KOPT-K1 (cell line): Measurements from ENCODE around the gene TNFAIP1.

ENCODE experiments used
- H3K27ac ChIP-seq: fragments of 200-600 bp; sonication (generic); 2 replicates; pipeline ENCODE4 v1.5.1; 2016; ENCODE audit warnings: antibody characterized with exemption, mild to moderate bottlenecking, low read depth, low read length; ENCODE audit not compliant: poor library complexity, severe bottlenecking
- H3K36me3 ChIP-seq: fragments of 200-600 bp; sonication (generic); 2 replicates; pipeline ENCODE4 v1.5.1; 2017; ENCODE audit warnings: antibody characterized with exemption, mild to moderate bottlenecking, low read length, moderate library complexity; ENCODE audit not compliant: insufficient read depth
- H3K9me3 ChIP-seq: fragments of 200-600 bp; sonication (generic); 2 replicates; pipeline ENCODE4 v1.5.1; 2017; ENCODE audit warnings: antibody characterized with exemption, low read length, mild to moderate bottlenecking; ENCODE audit not compliant: insufficient read depth, poor library complexity, severe bottlenecking

TNFAIP1 gene

GRCh38 chr17:28318759-28319597, 16.6 kb upstream of the TNFAIP1 start, which contains the start of gene TMEM97:
TMEM97 (plus strand) TSS chr17:28319200; CDS start chr17:28319240, 40 bp downstream.
- Histone ChIP-seq H3K27ac (peak within 1 kb of the TSS; percentile 73), H3K36me3 (peaks cover 19% of the 10 kb centered on the region), H3K9me3 (no peaks in the 10 kb centered on the region)

- Histone ChIP-seq H3K9me3 (no peaks in the 10 kb centered on the region), H3K27ac (peak overlapping the region; percentile 73), H3K36me3 (peaks cover 19% of the 10 kb centered on the region)
Observed at GRCh38 chr17:28319598-28319935, 16.0 kb upstream of the TNFAIP1 start.

- Histone ChIP-seq H3K9me3 (no peaks in the 10 kb centered on the region), H3K27ac (peak overlapping the region; percentile 73), H3K36me3 (peaks cover 24% of the 10 kb centered on the region)
Observed at GRCh38 chr17:28320215-28321061, 15.1 kb upstream of the TNFAIP1 start.

GRCh38 chr17:28324267-28324745, 11.3 kb upstream of the TNFAIP1 start:
- no peaks in the 10 kb centered on the region for H3K9me3 ChIP-seq
- peaks cover 62% of the 10 kb centered on the region for H3K36me3 ChIP-seq
- no peak overlapping the region for H3K27ac ChIP-seq

- Histone ChIP-seq H3K9me3 (no peaks in the 10 kb centered on the region), H3K27ac (no peak overlapping the region), H3K36me3 (peaks cover 65% of the 10 kb centered on the region)
Observed at GRCh38 chr17:28324781-28325180, 10.8 kb upstream of the TNFAIP1 start.

- H3K27ac ChIP-seq: no peak overlapping the region
- H3K36me3 ChIP-seq: peaks cover 66% of the 10 kb centered on the region
- H3K9me3 ChIP-seq: no peaks in the 10 kb centered on the region
Observed at GRCh38 chr17:28325211-28325610, 10.3 kb upstream of the TNFAIP1 start.

GRCh38 chr17:28326114-28326513, 9.4 kb upstream of the TNFAIP1 start:
- H3K9me3 ChIP-seq: no peaks in the 10 kb centered on the region
- peaks cover 67% of the 10 kb centered on the region for H3K36me3 ChIP-seq
- no peak overlapping the region for H3K27ac ChIP-seq

GRCh38 chr17:28327031-28327607, 8.4 kb upstream of the TNFAIP1 start:
- Histone ChIP-seq H3K27ac (no peak overlapping the region), H3K36me3 (peaks cover 71% of the 10 kb centered on the region), H3K9me3 (no peaks in the 10 kb centered on the region)

- H3K9me3 ChIP-seq: no peaks in the 10 kb centered on the region
- no peak overlapping the region for H3K27ac ChIP-seq
- H3K36me3 ChIP-seq: peaks cover 67% of the 10 kb centered on the region
Observed at GRCh38 chr17:28327709-28328108, 7.9 kb upstream of the TNFAIP1 start.

- Histone ChIP-seq H3K27ac (no peak overlapping the region), H3K9me3 (no peaks in the 10 kb centered on the region), H3K36me3 (peaks cover 63% of the 10 kb centered on the region)
Observed at GRCh38 chr17:28328325-28328724, 7.2 kb upstream of the TNFAIP1 start.

- Histone ChIP-seq H3K36me3 (peaks cover 55% of the 10 kb centered on the region), H3K9me3 (no peaks in the 10 kb centered on the region), H3K27ac (no peak overlapping the region)
Observed at GRCh38 chr17:28330671-28331070, 4.9 kb upstream of the TNFAIP1 start.

- H3K9me3 ChIP-seq: no peaks in the 10 kb centered on the region
- H3K27ac ChIP-seq: no peak overlapping the region
- peaks cover 42% of the 10 kb centered on the region for H3K36me3 ChIP-seq
Observed at GRCh38 chr17:28331891-28332420, 3.6 kb upstream of the TNFAIP1 start.

- H3K36me3 ChIP-seq: peaks cover 30% of the 10 kb centered on the region
- H3K9me3 ChIP-seq: no peaks in the 10 kb centered on the region
- no peak overlapping the region for H3K27ac ChIP-seq
Observed at GRCh38 chr17:28333083-28333746, 2.3 kb upstream of the TNFAIP1 start.

- Histone ChIP-seq H3K36me3 (peaks cover 20% of the 10 kb centered on the region), H3K9me3 (no peaks in the 10 kb centered on the region), H3K27ac (no peak overlapping the region)
Observed at GRCh38 chr17:28334171-28334570, 1.4 kb upstream of the TNFAIP1 start.
